Left forelimb (tissue), 1 donor: ENCODE data around the gene IL36B.
"Not testable (repeated sequence)": the region's sequence is repeated elsewhere in the genome, so short reads cannot be mapped to it uniquely, and the experiment has no call there.

Experiments
- DNase-seq: peaks from one replicate; pipeline ENCODE4 v3.0.0-alpha.2; 2018; ENCODE audit warnings: low spot score

Gene IL36B

GRCh38 chr2:113052396-113052917 is at the start of gene IL36B:
TSS of gene IL36B (minus strand) at chr2:113052867.
- DNase-seq = no peak

- DNase-seq = no peak
These were observed 49.5 kb upstream of the IL36B start for GRCh38 chr2:113102133-113102532.

- DNase-seq = no peak
These were observed 45.9 kb upstream of the IL36B start for GRCh38 chr2:113098532-113098931.

GRCh38 chr2:113098041-113098440 is 45.4 kb upstream of the IL36B start:
- DNase-seq = no peak

- DNase-seq = not testable (repeated sequence)
These were observed 44.4 kb upstream of the IL36B start for GRCh38 chr2:113096842-113097618.

- DNase-seq = not testable (repeated sequence)
These were observed 43.6 kb upstream of the IL36B start for GRCh38 chr2:113096306-113096705.

GRCh38 chr2:113093613-113093977 is 40.9 kb upstream of the IL36B start:
- DNase-seq = no peak

GRCh38 chr2:113092864-113093612 is 40.4 kb upstream of the IL36B start:
- DNase-seq = no peak

GRCh38 chr2:113091231-113091896 is 38.7 kb upstream of the IL36B start:
- DNase-seq = no peak

- DNase-seq = no peak
These were observed 37.2 kb upstream of the IL36B start for GRCh38 chr2:113089916-113090315.

- DNase-seq = no peak
These were observed 35.7 kb upstream of the IL36B start for GRCh38 chr2:113088213-113088992.

- no peak for DNase-seq
These were observed 32.9 kb upstream of the IL36B start for GRCh38 chr2:113085542-113085941.

GRCh38 chr2:113084249-113085000 is 31.8 kb upstream of the IL36B start:
- no peak for DNase-seq

GRCh38 chr2:113083296-113083695 is 30.6 kb upstream of the IL36B start:
- DNase-seq = no peak

- DNase-seq = no peak
These were observed 29.0 kb upstream of the IL36B start for GRCh38 chr2:113081488-113082210.

GRCh38 chr2:113080134-113080533 is 27.5 kb upstream of the IL36B start:
- DNase-seq = no peak

GRCh38 chr2:113079131-113079530 is 26.5 kb upstream of the IL36B start:
- no peak for DNase-seq

- DNase-seq = no peak
These were observed 25.7 kb upstream of the IL36B start for GRCh38 chr2:113078350-113078839.

- DNase-seq = no peak
These were observed 25.3 kb upstream of the IL36B start for GRCh38 chr2:113077921-113078320.

GRCh38 chr2:113076954-113077669 is 24.4 kb upstream of the IL36B start:
- DNase-seq = no peak
